PC-3 (cell line): ENCODE measurements around the gene HDHD3. TPM values are rescaled to one million over a fixed set of nuclear protein-coding genes. Genes with fewer than 3 reads are reported as not detected.

ENCODE experiments used
- ATAC-seq: fragments of 200-7000 bp; cut with Tn5 transposase; 2 replicates; pipeline ENCODE4 v1.9.1; 2020; ENCODE audit warnings: mild to moderate bottlenecking, moderate library complexity
- BruUV-seq: library from RNA; stranded (reverse); fragments of 400-500 nt; replicated peaks from 2 replicates; lab custom pipeline; 2021; lab: Mats Ljungman, UMichigan
- CTCF ChIA-PET: fragments of 300-600 bp; sonication (Branson Sonifier 250); formaldehyde crosslinking; loops from one replicate; lab custom pipeline; 2022; ENCODE audit warnings: antibody characterized with exemption; lab: Charles Lee
- POLR2A ChIA-PET: fragments of 300-600 bp; sonication (Branson Sonifier 250); formaldehyde crosslinking; loops from one replicate; lab custom pipeline; 2022; ENCODE audit warnings: antibody characterized with exemption; ENCODE audit not compliant: unreplicated experiment; lab: Charles Lee
- DNase-seq: peaks from one replicate; pipeline ENCODE4 v3.0.0-alpha.2; 2015
- H2AFZ ChIP-seq: fragments of 300-600 bp; sonication (generic); 2 replicates; pipeline ENCODE4 v1.6.0; 2016; ENCODE audit warnings: antibody characterized with exemption, low read length
- H3F3A ChIP-seq: fragments of 300-600 bp; sonication (generic); one replicate; pipeline ENCODE4 v1.6.0; 2017; ENCODE audit warnings: antibody characterized with exemption, low read length, control low read depth, mild to moderate bottlenecking; ENCODE audit not compliant: unreplicated experiment
- H3K27ac ChIP-seq: fragments of 300-600 bp; sonication (generic); 2 replicates; pipeline ENCODE4 v1.5.1; 2016; ENCODE audit warnings: mild to moderate bottlenecking, low read length
- H3K27me3 ChIP-seq: fragments of 300-600 bp; sonication (generic); 2 replicates; pipeline ENCODE4 v1.6.1; 2016; ENCODE audit warnings: low read length, mixed read lengths
- H3K36me3 ChIP-seq: fragments of 300-600 bp; sonication (generic); 2 replicates; pipeline ENCODE4 v1.6.1; 2016; ENCODE audit warnings: low read depth, mixed run types, low read length, mixed read lengths
- H3K4me1 ChIP-seq: fragments of 300-600 bp; sonication (generic); 2 replicates; pipeline ENCODE4 v1.5.1; 2016; ENCODE audit warnings: low read length; ENCODE audit not compliant: insufficient read depth
- H3K4me2 ChIP-seq: fragments of 300-600 bp; sonication (generic); 2 replicates; pipeline ENCODE4 v1.6.0; 2016; ENCODE audit warnings: low read length
- H3K4me3 ChIP-seq: fragments of 300-600 bp; sonication (generic); 2 replicates; pipeline ENCODE4 v1.5.1; 2016; ENCODE audit warnings: mild to moderate bottlenecking, low read length, mixed read lengths
- H3K79me2 ChIP-seq: fragments of 300-600 bp; sonication (generic); 2 replicates; pipeline ENCODE4 v1.6.1; 2017; ENCODE audit warnings: low read length, mixed read lengths
- H3K9ac ChIP-seq: fragments of 300-600 bp; sonication (generic); 2 replicates; pipeline ENCODE4 v1.6.0; 2016; ENCODE audit warnings: mild to moderate bottlenecking, low read length
- H3K9me2 ChIP-seq: fragments of 300-600 bp; sonication (generic); replicated peaks from 2 replicates; pipeline ENCODE4 v1.6.1; 2016; ENCODE audit warnings: mixed run types, low read length, mixed read lengths
- H3K9me3 ChIP-seq: fragments of 300-600 bp; sonication (generic); 2 replicates; pipeline ENCODE4 v1.6.1; 2016; ENCODE audit warnings: low read length, mixed read lengths
- H4K20me1 ChIP-seq: fragments of 300-600 bp; sonication (generic); 2 replicates; pipeline ENCODE4 v1.6.1; 2016; ENCODE audit warnings: low read length, mixed read lengths
- EZH2 ChIP-seq: fragments of 300-600 bp; sonication (generic); IDR thresholded peaks from one replicate; pipeline ENCODE4 v1.6.1; 2017; ENCODE audit warnings: antibody characterized with exemption, mild to moderate bottlenecking, low read length; ENCODE audit not compliant: unreplicated experiment
- EZH2phosphoT487 ChIP-seq: fragments of 300-600 bp; sonication (generic); IDR thresholded peaks from 2 replicates; pipeline ENCODE4 v1.6.1; 2018; ENCODE audit warnings: mild to moderate bottlenecking, antibody characterized with exemption, low read length, borderline replicate concordance
- intact Hi-C: fragments of 100-400 bp; cut with micrococcal nuclease; formaldehyde crosslinking; loops from 2 replicates; pipeline ENCODE4 v1.9.0; 2023
- total RNA-seq: library from RNA; depleted of rRNA; stranded (reverse); fragments of >200 nt; gene quantifications from 2 replicates; pipeline ENCODE4 v1.2.3, GENCODE V29; 2014
- TF ChIP-seq, protein P1 (sequence below): fragments of 300-600 bp; sonication (generic); conservative IDR thresholded peaks from 2 replicates; pipeline ENCODE4 v1.5.1; 2017; ENCODE audit warnings: antibody characterized with exemption, low read depth, mild to moderate bottlenecking, low read length

Gene HDHD3
- total RNA-seq, 1 experiment from 2014 or later, result 17.8 TPM

DNA sequence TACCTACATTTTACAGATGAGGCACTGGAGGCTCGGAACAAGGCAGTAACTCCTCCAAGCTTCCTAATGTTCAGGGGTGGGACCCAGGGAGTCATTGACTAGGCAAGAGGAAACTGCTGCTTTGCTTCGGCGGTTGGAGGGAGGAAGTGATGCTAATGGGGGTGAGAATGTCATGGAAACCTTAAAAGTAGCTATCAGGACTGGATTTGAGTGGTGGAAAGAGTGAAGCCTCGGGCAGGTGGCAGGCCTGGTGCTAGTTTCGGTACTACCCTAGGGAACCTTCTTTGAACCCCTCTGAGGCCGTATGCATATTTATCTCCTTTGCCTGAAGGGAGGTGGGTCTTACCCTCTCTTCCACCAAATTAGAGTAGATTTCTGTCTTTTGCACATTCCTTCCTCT is 25.8 kb downstream of the HDHD3 start:
- Histone ChIP-seq H3F3A (no peaks in the 10 kb centered on the region), H4K20me1 (no peaks in the 10 kb centered on the region), H3K36me3 (no peaks in the 10 kb centered on the region), H3K9ac (no peak overlapping the region), H3K9me2 (no peaks in the 10 kb centered on the region), H3K4me3 (no peak overlapping the region), H3K9me3 (no peaks in the 10 kb centered on the region), H3K4me2 (peak overlapping the region; percentile 88; the same call in 1 of the 2 replicates), H2AFZ (no peak overlapping the region), H3K27me3 (no peaks in the 10 kb centered on the region), H3K4me1 (peaks cover 31% of the 10 kb centered on the region), H3K79me2 (peaks cover 17% of the 10 kb centered on the region), H3K27ac (no peak overlapping the region)
- no TSS peak for BruUV-seq
- ChIA-PET CTCF (no interaction called here), POLR2A (no interaction called here)
- ATAC-seq, result no peak
- intact Hi-C loops, result no loop called here
- no peak for DNase-seq
- TF ChIP-seq EZH2phosphoT487 (no peak), EZH2 (no peak)
- TF ChIP-seq, protein P1, sequence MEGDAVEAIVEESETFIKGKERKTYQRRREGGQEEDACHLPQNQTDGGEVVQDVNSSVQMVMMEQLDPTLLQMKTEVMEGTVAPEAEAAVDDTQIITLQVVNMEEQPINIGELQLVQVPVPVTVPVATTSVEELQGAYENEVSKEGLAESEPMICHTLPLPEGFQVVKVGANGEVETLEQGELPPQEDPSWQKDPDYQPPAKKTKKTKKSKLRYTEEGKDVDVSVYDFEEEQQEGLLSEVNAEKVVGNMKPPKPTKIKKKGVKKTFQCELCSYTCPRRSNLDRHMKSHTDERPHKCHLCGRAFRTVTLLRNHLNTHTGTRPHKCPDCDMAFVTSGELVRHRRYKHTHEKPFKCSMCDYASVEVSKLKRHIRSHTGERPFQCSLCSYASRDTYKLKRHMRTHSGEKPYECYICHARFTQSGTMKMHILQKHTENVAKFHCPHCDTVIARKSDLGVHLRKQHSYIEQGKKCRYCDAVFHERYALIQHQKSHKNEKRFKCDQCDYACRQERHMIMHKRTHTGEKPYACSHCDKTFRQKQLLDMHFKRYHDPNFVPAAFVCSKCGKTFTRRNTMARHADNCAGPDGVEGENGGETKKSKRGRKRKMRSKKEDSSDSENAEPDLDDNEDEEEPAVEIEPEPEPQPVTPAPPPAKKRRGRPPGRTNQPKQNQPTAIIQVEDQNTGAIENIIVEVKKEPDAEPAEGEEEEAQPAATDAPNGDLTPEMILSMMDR, result no peak

DNA sequence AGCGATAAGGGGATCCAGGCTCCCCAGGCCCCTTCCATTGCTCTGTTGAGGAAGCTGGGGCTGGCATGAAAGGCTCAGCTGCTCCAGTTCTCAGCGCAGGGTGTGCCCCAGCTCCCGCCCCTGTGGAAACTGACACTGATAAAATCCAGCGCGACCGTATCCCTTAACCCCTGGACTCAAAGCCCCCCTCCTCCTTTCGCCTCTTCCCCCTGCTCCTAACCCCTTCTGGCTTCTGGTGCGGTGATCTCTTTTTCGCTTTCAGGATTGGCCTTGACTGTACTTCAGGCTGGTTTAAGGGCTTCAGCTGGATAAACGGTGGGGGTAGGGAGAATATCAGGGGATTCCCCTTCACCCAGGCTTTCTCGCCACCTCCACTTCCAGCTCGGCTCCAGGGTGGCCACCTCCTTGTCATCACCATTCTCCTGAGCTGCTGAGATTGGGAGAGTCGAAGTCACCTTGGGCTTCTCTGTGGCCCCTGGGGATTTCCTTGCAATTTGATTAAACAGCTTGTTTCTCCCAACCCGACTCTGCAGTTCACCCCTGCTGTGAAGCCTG is 26.6 kb downstream of the HDHD3 start:
- Histone ChIP-seq H3K9me2 (no peaks in the 10 kb centered on the region), H3K9ac (peak overlapping the region; percentile 37; the same call in 1 of the 2 replicates), H3K4me2 (peak overlapping the region; percentile 88), H3K4me3 (peak overlapping the region; percentile 77), H3K27me3 (no peaks in the 10 kb centered on the region), H3F3A (no peaks in the 10 kb centered on the region), H3K27ac (no peak overlapping the region), H3K79me2 (peaks cover 17% of the 10 kb centered on the region), H3K9me3 (no peaks in the 10 kb centered on the region), H3K36me3 (no peaks in the 10 kb centered on the region), H2AFZ (peak overlapping the region; percentile 75; the same call in 1 of the 2 replicates), H3K4me1 (peaks cover 31% of the 10 kb centered on the region), H4K20me1 (no peaks in the 10 kb centered on the region)
- BruUV-seq, result TSS peak; percentile 24
- ATAC-seq (no peak), DNase-seq (no peak)
- TF ChIP-seq EZH2 (no peak), EZH2phosphoT487 (no peak)
- TF ChIP-seq, protein P1, result no peak
- intact Hi-C loops, result no loop called here
- POLR2A ChIA-PET, result no interaction called here
- CTCF ChIA-PET, result interaction anchor here (0.6 kb wide), 1 partner anchor 11 kb away, joined by 4 read pairs; no protein-coding TSS in a partner anchor
